ENCODE data around the gene TMEM236.

DNA sequence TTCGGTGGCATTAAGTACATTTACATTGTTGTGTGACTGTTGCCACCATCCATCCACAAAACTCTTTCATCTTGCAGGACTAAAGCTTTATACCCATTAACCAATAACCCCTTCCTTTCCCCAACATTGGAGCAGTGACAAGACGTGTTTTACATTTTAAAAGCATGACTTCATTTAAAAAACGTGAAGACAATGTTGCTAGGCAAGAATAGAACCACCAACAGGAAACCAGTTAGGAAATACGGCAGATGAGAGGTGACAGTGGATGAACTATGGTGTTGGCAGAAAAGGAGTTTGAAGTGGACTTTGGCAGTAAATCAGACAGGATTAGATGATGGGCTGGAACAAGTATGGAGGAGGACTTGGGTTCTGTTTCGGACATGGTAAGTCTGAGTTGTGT, 17.0 kb downstream of the TMEM236 start:
- no peak for TF ChIP-seq POLR2A (IDR thresholded peaks at IDR 0.05)
- TF ChIP-seq, protein P1, sequence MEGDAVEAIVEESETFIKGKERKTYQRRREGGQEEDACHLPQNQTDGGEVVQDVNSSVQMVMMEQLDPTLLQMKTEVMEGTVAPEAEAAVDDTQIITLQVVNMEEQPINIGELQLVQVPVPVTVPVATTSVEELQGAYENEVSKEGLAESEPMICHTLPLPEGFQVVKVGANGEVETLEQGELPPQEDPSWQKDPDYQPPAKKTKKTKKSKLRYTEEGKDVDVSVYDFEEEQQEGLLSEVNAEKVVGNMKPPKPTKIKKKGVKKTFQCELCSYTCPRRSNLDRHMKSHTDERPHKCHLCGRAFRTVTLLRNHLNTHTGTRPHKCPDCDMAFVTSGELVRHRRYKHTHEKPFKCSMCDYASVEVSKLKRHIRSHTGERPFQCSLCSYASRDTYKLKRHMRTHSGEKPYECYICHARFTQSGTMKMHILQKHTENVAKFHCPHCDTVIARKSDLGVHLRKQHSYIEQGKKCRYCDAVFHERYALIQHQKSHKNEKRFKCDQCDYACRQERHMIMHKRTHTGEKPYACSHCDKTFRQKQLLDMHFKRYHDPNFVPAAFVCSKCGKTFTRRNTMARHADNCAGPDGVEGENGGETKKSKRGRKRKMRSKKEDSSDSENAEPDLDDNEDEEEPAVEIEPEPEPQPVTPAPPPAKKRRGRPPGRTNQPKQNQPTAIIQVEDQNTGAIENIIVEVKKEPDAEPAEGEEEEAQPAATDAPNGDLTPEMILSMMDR (IDR thresholded peaks at IDR 0.05), result no peak
